GM23338 (cell line): ENCODE measurements around the gene AMZ1. TPM values are rescaled to one million over a fixed set of nuclear protein-coding genes. Genes with fewer than 3 reads are reported as not detected.

Experiments used
- ATAC-seq: fragments of 200-7000 bp; cut with Tn5 transposase; 3 replicates; pipeline ENCODE4 v1.9.1; 2020
- DNase-seq: peaks from one replicate; pipeline ENCODE4 v3.0.0-alpha.2; 2015; ENCODE audit warnings: low spot score
- H2AFZ ChIP-seq: fragments of 200-600 bp; sonication (generic); 2 replicates; pipeline ENCODE4 v1.8.0; 2016; ENCODE audit warnings: antibody characterized with exemption, mild to moderate bottlenecking, moderate library complexity
- H3F3A ChIP-seq: fragments of 200-600 bp; sonication (generic); replicated peaks from 2 replicates; pipeline ENCODE4 v1.8.0; 2017; ENCODE audit warnings: antibody characterized with exemption, mixed run types, low read depth
- H3K27ac ChIP-seq: fragments of 200-600 bp; sonication (generic); 2 replicates; pipeline ENCODE4 v1.6.1; 2016; ENCODE audit warnings: low read depth
- H3K27me3 ChIP-seq: fragments of 200-600 bp; sonication (generic); 2 replicates; pipeline ENCODE4 v1.8.0; 2016; ENCODE audit warnings: mild to moderate bottlenecking, mixed run types, moderate library complexity; ENCODE audit not compliant: insufficient read depth
- H3K36me3 ChIP-seq: fragments of 200-600 bp; sonication (generic); 2 replicates; pipeline ENCODE4 v1.8.0; 2016; ENCODE audit warnings: mild to moderate bottlenecking; ENCODE audit not compliant: insufficient read depth
- H3K4me1 ChIP-seq: fragments of 200-600 bp; sonication (generic); 2 replicates; pipeline ENCODE4 v1.8.0; 2016; ENCODE audit warnings: mild to moderate bottlenecking, moderate library complexity; ENCODE audit not compliant: insufficient read depth
- H3K4me2 ChIP-seq: fragments of 200-600 bp; sonication (generic); 2 replicates; pipeline ENCODE4 v1.7.1; 2017; ENCODE audit warnings: mixed run types
- H3K4me3 ChIP-seq: fragments of 200-600 bp; sonication (generic); 2 replicates; pipeline ENCODE4 v1.6.1; 2016; ENCODE audit warnings: mixed run types
- H3K79me2 ChIP-seq: fragments of 200-600 bp; sonication (generic); replicated peaks from 2 replicates; pipeline ENCODE4 v1.8.0; 2017; ENCODE audit warnings: mild to moderate bottlenecking; ENCODE audit not compliant: insufficient read depth
- H3K9me2 ChIP-seq: fragments of 200-600 bp; sonication (generic); 2 replicates; pipeline ENCODE4 v1.8.0; 2017; ENCODE audit not compliant: insufficient read depth
- H4K20me1 ChIP-seq: fragments of 200-600 bp; sonication (generic); replicated peaks from 2 replicates; pipeline ENCODE4 v1.8.0; 2017; ENCODE audit warnings: mild to moderate bottlenecking; ENCODE audit not compliant: insufficient read depth
- H3K27ac Mint-ChIP-seq: 2 replicates; pipeline ENCODE4 v1.8.0; 2020; ENCODE audit warnings: inconsistent platforms, mild to moderate bottlenecking, moderate library complexity, mixed read lengths
- H3K27me3 Mint-ChIP-seq: 3 replicates; pipeline ENCODE4 v1.8.0; 2022; ENCODE audit warnings: low read depth, mild to moderate bottlenecking, moderate library complexity, mixed read lengths, inconsistent platforms; ENCODE audit not compliant: insufficient read depth, poor library complexity
- H3K36me3 Mint-ChIP-seq: 3 replicates; pipeline ENCODE4 v1.8.0; 2021; ENCODE audit warnings: low read depth, mild to moderate bottlenecking, inconsistent platforms, moderate library complexity, mixed read lengths
- H3K4me1 Mint-ChIP-seq: 3 replicates; pipeline ENCODE4 v1.8.0; 2020; ENCODE audit warnings: mild to moderate bottlenecking, inconsistent platforms, mixed read lengths
- H3K4me3 Mint-ChIP-seq: 3 replicates; pipeline ENCODE4 v1.8.0; 2021; ENCODE audit warnings: moderate library complexity, mild to moderate bottlenecking, inconsistent platforms, mixed read lengths
- H3K9me3 Mint-ChIP-seq: 3 replicates; pipeline ENCODE4 v1.8.0; 2020; ENCODE audit warnings: moderate library complexity, mild to moderate bottlenecking, inconsistent platforms, mixed read lengths
- EZH2 ChIP-seq: fragments of 200-600 bp; sonication (generic); IDR thresholded peaks from one replicate; pipeline ENCODE4 v1.8.0; 2017; ENCODE audit warnings: antibody characterized with exemption, mild to moderate bottlenecking, low read depth; ENCODE audit not compliant: unreplicated experiment
- EZH2phosphoT487 ChIP-seq: fragments of 200-600 bp; sonication (generic); IDR thresholded peaks from one replicate; pipeline ENCODE4 v1.8.1; 2018; ENCODE audit warnings: antibody characterized with exemption; ENCODE audit not compliant: unreplicated experiment
- JUNB ChIP-seq: IDR thresholded peaks from one replicate; pipeline ENCODE4 v1.6.1; 2016; ENCODE audit warnings: antibody characterized with exemption; ENCODE audit not compliant: unreplicated experiment
- NANOG ChIP-seq: IDR thresholded peaks from 2 replicates; pipeline ENCODE4 v1.6.1; 2016; ENCODE audit warnings: antibody characterized with exemption, borderline replicate concordance
- POLR2AphosphoS5 ChIP-seq: IDR thresholded peaks from 2 replicates; pipeline ENCODE4 v1.6.1; 2016; ENCODE audit warnings: antibody characterized with exemption, low read depth
- STAT1 ChIP-seq: IDR thresholded peaks from one replicate; pipeline ENCODE4 v1.6.1; 2016; ENCODE audit warnings: antibody characterized with exemption; ENCODE audit not compliant: unreplicated experiment
- ZNF114 ChIP-seq: fragments of 250-450 bp; sonication (Bioruptor Pico); IDR thresholded peaks from 2 replicates; pipeline ENCODE4 v1.5.0; 2020; ENCODE audit warnings: mild to moderate bottlenecking, moderate library complexity
- ZNF462 ChIP-seq: fragments of 250-450 bp; sonication (Bioruptor Pico); IDR thresholded peaks from 2 replicates; pipeline ENCODE4 v1.5.0; 2020; ENCODE audit warnings: mild to moderate bottlenecking, moderate library complexity
- polyA plus RNA-seq: library from polyadenylated mRNA; unstranded; fragments of >200 nt; fragmentation: Nextera tagmentation; extraction: Ambion mirVana; gene quantifications from 2 replicates; pipeline ENCODE4 v1.2.1, GENCODE V29; 2016
- total RNA-seq: library from RNA; depleted of rRNA; stranded (reverse); fragments of >200 nt; shearing (Covaris generic); gene quantifications from 2 replicates; pipeline ENCODE4 v1.2.3, GENCODE V29; 2014
- TF ChIP-seq, protein P1 (sequence below): IDR thresholded peaks from one replicate; pipeline ENCODE4 v1.6.1; 2018; ENCODE audit warnings: antibody characterized with exemption; ENCODE audit not compliant: unreplicated experiment

The AMZ1 gene
- total and polyA plus RNA-seq, 2 experiments from 2014 or later = 0.73 to 4.5 TPM

GRCh38 chr7:2673934-2674333 is 14.1 kb upstream of the AMZ1 start:
- peaks cover 17% of the 10 kb centered on the region for H3K27me3 Mint-ChIP-seq
- H3K4me3 Mint-ChIP-seq = no peak overlapping the region
- H3K27ac Mint-ChIP-seq = no peak overlapping the region
- H3K9me2 ChIP-seq = no peaks in the 10 kb centered on the region
- ATAC-seq (no peak), DNase-seq (no peak)
- no peaks in the 10 kb centered on the region for H3K4me1 ChIP-seq
- no peaks in the 10 kb centered on the region for H3F3A ChIP-seq
- H3K79me2 ChIP-seq = no peaks in the 10 kb centered on the region
- H2AFZ ChIP-seq = no peak overlapping the region
- H3K4me1 Mint-ChIP-seq = no peaks in the 10 kb centered on the region; the same call in 2 of the 3 replicates
- H3K36me3 Mint-ChIP-seq = no peaks in the 10 kb centered on the region
- no peaks in the 10 kb centered on the region for H3K27me3 ChIP-seq
- H3K27ac ChIP-seq = no peak overlapping the region
- TF ChIP-seq EZH2phosphoT487 (no peak), STAT1 (no peak), ZNF462 (no peak), NANOG (no peak), ZNF114 (CRISPR knock-in tag) (no peak)
- H4K20me1 ChIP-seq = no peaks in the 10 kb centered on the region
- H3K9me3 Mint-ChIP-seq = no peaks in the 10 kb centered on the region
- H3K4me3 ChIP-seq = no peak overlapping the region
- no peaks in the 10 kb centered on the region for H3K36me3 ChIP-seq
- H3K4me2 ChIP-seq = no peak overlapping the region

GRCh38 chr7:2675256-2675764 is 12.7 kb upstream of the AMZ1 start:
- Mint-ChIP-seq H3K4me3 (no peak overlapping the region), H3K27ac (no peak overlapping the region), H3K36me3 (no peaks in the 10 kb centered on the region), H3K27me3 (peaks cover 18% of the 10 kb centered on the region), H3K9me3 (no peaks in the 10 kb centered on the region), H3K4me1 (no peaks in the 10 kb centered on the region; the same call in 2 of the 3 replicates)
- H3K27ac ChIP-seq = no peak overlapping the region
- no peak overlapping the region for H3K4me2 ChIP-seq
- ATAC-seq (no peak), DNase-seq (no peak)
- no peaks in the 10 kb centered on the region for H3K27me3 ChIP-seq
- H4K20me1 ChIP-seq = no peaks in the 10 kb centered on the region
- H3K36me3 ChIP-seq = no peaks in the 10 kb centered on the region
- H3K4me3 ChIP-seq = no peak overlapping the region
- H3K79me2 ChIP-seq = no peaks in the 10 kb centered on the region
- H3K4me1 ChIP-seq = no peaks in the 10 kb centered on the region
- H3F3A ChIP-seq = no peaks in the 10 kb centered on the region
- H3K9me2 ChIP-seq = no peaks in the 10 kb centered on the region
- no peak overlapping the region for H2AFZ ChIP-seq
- TF ChIP-seq NANOG (no peak), POLR2AphosphoS5 (no peak), EZH2 (no peak), JUNB (no peak)
- TF ChIP-seq, protein P1, sequence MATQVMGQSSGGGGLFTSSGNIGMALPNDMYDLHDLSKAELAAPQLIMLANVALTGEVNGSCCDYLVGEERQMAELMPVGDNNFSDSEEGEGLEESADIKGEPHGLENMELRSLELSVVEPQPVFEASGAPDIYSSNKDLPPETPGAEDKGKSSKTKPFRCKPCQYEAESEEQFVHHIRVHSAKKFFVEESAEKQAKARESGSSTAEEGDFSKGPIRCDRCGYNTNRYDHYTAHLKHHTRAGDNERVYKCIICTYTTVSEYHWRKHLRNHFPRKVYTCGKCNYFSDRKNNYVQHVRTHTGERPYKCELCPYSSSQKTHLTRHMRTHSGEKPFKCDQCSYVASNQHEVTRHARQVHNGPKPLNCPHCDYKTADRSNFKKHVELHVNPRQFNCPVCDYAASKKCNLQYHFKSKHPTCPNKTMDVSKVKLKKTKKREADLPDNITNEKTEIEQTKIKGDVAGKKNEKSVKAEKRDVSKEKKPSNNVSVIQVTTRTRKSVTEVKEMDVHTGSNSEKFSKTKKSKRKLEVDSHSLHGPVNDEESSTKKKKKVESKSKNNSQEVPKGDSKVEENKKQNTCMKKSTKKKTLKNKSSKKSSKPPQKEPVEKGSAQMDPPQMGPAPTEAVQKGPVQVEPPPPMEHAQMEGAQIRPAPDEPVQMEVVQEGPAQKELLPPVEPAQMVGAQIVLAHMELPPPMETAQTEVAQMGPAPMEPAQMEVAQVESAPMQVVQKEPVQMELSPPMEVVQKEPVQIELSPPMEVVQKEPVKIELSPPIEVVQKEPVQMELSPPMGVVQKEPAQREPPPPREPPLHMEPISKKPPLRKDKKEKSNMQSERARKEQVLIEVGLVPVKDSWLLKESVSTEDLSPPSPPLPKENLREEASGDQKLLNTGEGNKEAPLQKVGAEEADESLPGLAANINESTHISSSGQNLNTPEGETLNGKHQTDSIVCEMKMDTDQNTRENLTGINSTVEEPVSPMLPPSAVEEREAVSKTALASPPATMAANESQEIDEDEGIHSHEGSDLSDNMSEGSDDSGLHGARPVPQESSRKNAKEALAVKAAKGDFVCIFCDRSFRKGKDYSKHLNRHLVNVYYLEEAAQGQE = no peak
